H1 (cell line): ENCODE measurements around the gene SAFB. TPM values are rescaled to one million over a fixed set of nuclear protein-coding genes. Genes with fewer than 3 reads are reported as not detected.

Experiments used
- SP2 ChIP-seq: IDR thresholded peaks from 2 replicates; pipeline ENCODE4 v1.6.1; 2012; ENCODE audit warnings: mild to moderate bottlenecking, low read length, inconsistent platforms
- SP4 ChIP-seq: IDR thresholded peaks from 2 replicates; pipeline ENCODE4 v1.6.1; 2012; ENCODE audit warnings: low read length, inconsistent platforms
- polyA plus RNA-seq, 7 experiments: library from polyadenylated mRNA; depleted of rRNA in 3 of 7; stranded (reverse) in 5 of 7; unstranded in 2 of 7; fragments of >200 nt in 5 of 7; fragments of 200-250 nt in 2 of 7; gene quantifications; 1 replicate in 5 of 7; 2 replicates in 1 of 7; 4 replicates in 1 of 7; pipeline versions ENCODE4 v1.2.1 to v1.2.3, GENCODE V29; 2011 to 2013; ENCODE audit warnings: missing spikeins in 2 of 7, mixed read lengths in 2 of 7
- total RNA-seq: library from RNA; stranded (reverse); fragmentation: NEBNext Ultra II Directional; extraction: Animal tissue kit (Norgen Biotek cat#: 25700); gene quantifications from 2 replicates; pipeline ENCODE4 v1.2.1, GENCODE V29; 2021

Gene SAFB
- total and polyA plus RNA-seq, 2 of the 8 experiments (the other 6 are each of a cell fraction or from before 2014, with no cell fraction given) = 27.0 to 110 TPM

DNA sequence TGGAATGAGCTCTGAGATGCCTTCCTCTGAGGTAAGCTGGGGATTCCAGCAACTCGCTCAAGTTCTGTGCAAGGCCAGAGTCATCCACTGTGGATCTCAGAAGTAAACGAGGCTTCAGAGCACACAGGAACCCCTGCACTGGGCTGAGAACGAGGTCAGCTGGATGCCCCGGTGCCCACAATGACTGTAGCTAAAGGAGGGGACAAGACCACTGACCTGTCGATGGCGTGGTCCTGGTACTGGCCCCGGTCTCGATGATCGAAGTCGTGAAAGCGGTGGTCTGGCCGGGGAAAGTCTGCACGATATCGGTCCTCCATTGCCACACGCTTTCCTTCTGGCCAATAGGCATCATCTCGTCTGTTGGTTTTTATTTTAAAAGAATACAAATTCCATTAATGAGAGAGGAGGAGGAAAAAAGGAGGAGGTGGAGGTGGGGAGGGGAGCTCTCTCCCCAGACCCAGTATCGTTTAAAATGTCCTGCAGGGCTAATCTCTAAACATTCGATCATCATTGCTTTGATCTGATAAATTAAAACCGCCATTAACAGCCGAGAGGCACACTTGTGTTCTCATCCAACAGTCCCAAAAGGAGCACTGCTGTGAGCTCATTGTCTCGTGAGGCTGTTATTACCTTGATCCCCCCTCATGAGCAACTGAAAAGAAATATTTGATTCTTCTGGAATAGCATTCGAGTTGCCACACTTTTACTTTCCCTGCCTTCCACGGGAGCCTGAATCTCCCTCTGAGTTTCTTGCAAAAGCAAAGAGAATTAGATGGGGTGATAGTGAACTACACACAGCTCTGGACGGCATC lies 30.1 kb upstream of the SAFB start (continued):
- no peak for TF ChIP-seq SP4
- no peak for TF ChIP-seq SP2
